Sigmoid colon (tissue), 7 donors: Measurements from ENCODE around the gene AQP12B. TPM values are rescaled to one million over a fixed set of nuclear protein-coding genes. Genes with fewer than 3 reads are reported as not detected.
"Not testable (repeated sequence)": the region's sequence is repeated elsewhere in the genome, so short reads cannot be mapped to it uniquely, and the experiment has no call there.

Source experiments
- DNase-seq: peaks from one replicate; pipeline ENCODE4 v3.0.0-alpha.2; 2019
- H3K27ac ChIP-seq, 4 donors: fragments of 200-600 bp; sonication (generic); one replicate each; pipeline ENCODE4 v1.5.1; 2016 to 2019; ENCODE audit warnings: mild to moderate bottlenecking in 1 of 4
- H3K27me3 ChIP-seq, 3 donors: fragments of 200-600 bp; sonication (generic); one replicate each; pipeline ENCODE4 v1.5.1; 2019; ENCODE audit warnings: mild to moderate bottlenecking in 1 of 3
- H3K36me3 ChIP-seq, 4 donors: fragments of 200-600 bp; sonication (generic); one replicate each; pipeline ENCODE4 v1.5.1; 2016 to 2019
- H3K4me1 ChIP-seq, 4 donors: fragments of 200-600 bp; sonication (generic); one replicate each; pipeline ENCODE4 v1.5.1; 2017 to 2019
- H3K4me3 ChIP-seq, 4 donors: fragments of 200-600 bp; sonication (generic); one replicate each; pipeline ENCODE4 v1.5.1; 2017 to 2019; ENCODE audit warnings: mild to moderate bottlenecking in 2 of 4, moderate library complexity in 1 of 4
- H3K9me3 ChIP-seq, 4 donors: fragments of 200-600 bp in 3 of 4; sonication (generic) in 3 of 4; one replicate each; pipeline versions ENCODE4 v1.5.1 to v1.6.1; 2013 to 2019
- EP300 ChIP-seq, 4 donors: sonication (generic); formaldehyde crosslinking; IDR thresholded peaks; one replicate each; pipeline ENCODE4 v1.6.1; 2017; ENCODE audit warnings: antibody characterized with exemption in 4 of 4
- POLR2A ChIP-seq, 2 donors: fragments of 450-650 bp; IDR thresholded peaks; one replicate each; pipeline ENCODE4 v1.6.1; 2016; ENCODE audit warnings: antibody characterized with exemption in 2 of 2, mild to moderate bottlenecking in 2 of 2, moderate library complexity in 2 of 2
- POLR2AphosphoS5 ChIP-seq, 4 donors: sonication (generic); formaldehyde crosslinking; IDR thresholded peaks; one replicate each; pipeline ENCODE4 v1.6.1; 2017; ENCODE audit warnings: antibody characterized with exemption in 4 of 4
- WGBS, 2 donors: extraction: QIAGEN DNeasy Blood & Tissue Kit; methylation state at CpG; one replicate each; pipeline ENCODE4 v1.1.7; 2013; 5-methylcytosine and 5-hydroxymethylcytosine counted together
- intact Hi-C: fragments of 100-400 bp; cut with DNase I; formaldehyde crosslinking; loops from one replicate; pipeline ENCODE4 v1.15.1; 2023
- polyA plus RNA-seq, 3 donors: library from polyadenylated mRNA; stranded (reverse); fragments of 200-250 nt; gene quantifications; one replicate each; pipeline ENCODE4 v1.2.3, GENCODE V29; 2013
- total RNA-seq, 4 donors: library from RNA; depleted of rRNA; stranded (reverse); fragments of >200 nt; gene quantifications; one replicate each; pipeline ENCODE4 v1.1.0, GENCODE V29; 2016
- TF ChIP-seq, protein P1 (sequence below), 4 experiments: fragments of 450-650 bp in 3 of 4; fragments of 200-600 bp in 1 of 4; IDR thresholded peaks; one replicate each; pipeline ENCODE4 v1.5.1; 2016 to 2019; ENCODE audit warnings: antibody characterized with exemption in 4 of 4, mild to moderate bottlenecking in 3 of 4, moderate library complexity in 2 of 4
- donor health status: healthy with polysubstance abuse.
- donor health status: Bipolar disorder and iron deficiency.
- donor health status: healthy.

The AQP12B gene
- total and polyA plus RNA-seq, 7 donors, result 1.2 to 5.5 TPM; not detected in 5

- Histone ChIP-seq H3K27me3 (peaks cover 0 to 30% (median 12%) of the 10 kb centered on the region in 3 donors), H3K4me3 (no peak overlapping the region), H3K9me3 (no peaks in the 10 kb centered on the region), H3K27ac (no peak overlapping the region), H3K36me3 (no peaks in the 10 kb centered on the region), H3K4me1 (no peaks in the 10 kb centered on the region)
- TF ChIP-seq EP300 (IDR thresholded peaks at IDR 0.05) (no peak), POLR2A (IDR thresholded peaks at IDR 0.05) (no peak), POLR2AphosphoS5 (IDR thresholded peaks at IDR 0.05) (no peak)
- TF ChIP-seq, protein P1, sequence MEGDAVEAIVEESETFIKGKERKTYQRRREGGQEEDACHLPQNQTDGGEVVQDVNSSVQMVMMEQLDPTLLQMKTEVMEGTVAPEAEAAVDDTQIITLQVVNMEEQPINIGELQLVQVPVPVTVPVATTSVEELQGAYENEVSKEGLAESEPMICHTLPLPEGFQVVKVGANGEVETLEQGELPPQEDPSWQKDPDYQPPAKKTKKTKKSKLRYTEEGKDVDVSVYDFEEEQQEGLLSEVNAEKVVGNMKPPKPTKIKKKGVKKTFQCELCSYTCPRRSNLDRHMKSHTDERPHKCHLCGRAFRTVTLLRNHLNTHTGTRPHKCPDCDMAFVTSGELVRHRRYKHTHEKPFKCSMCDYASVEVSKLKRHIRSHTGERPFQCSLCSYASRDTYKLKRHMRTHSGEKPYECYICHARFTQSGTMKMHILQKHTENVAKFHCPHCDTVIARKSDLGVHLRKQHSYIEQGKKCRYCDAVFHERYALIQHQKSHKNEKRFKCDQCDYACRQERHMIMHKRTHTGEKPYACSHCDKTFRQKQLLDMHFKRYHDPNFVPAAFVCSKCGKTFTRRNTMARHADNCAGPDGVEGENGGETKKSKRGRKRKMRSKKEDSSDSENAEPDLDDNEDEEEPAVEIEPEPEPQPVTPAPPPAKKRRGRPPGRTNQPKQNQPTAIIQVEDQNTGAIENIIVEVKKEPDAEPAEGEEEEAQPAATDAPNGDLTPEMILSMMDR (IDR thresholded peaks at IDR 0.05), result no peak
- 83 to 90% methylated on average over 30 of the region's 30 CpGs for WGBS, 2 donors
- intact Hi-C loops, result no loop called here
- no peak for DNase-seq
Measured at GRCh38 chr2:240701736-240702639, 19.3 kb upstream of the AQP12B start.

- Histone ChIP-seq H3K9me3 (no peaks in the 10 kb centered on the region), H3K27ac (no peak overlapping the region), H3K4me1 (no peaks in the 10 kb centered on the region), H3K36me3 (no peaks in the 10 kb centered on the region), H3K4me3 (no peak overlapping the region), H3K27me3 (peaks cover 0 to 30% (median 12%) of the 10 kb centered on the region in 3 donors)
- DNase-seq, result no peak
- TF ChIP-seq, protein P1 (IDR thresholded peaks at IDR 0.05), result no peak
- no peak for TF ChIP-seq EP300 (IDR thresholded peaks at IDR 0.05)
- TF ChIP-seq POLR2A (IDR thresholded peaks at IDR 0.05), result no peak
- TF ChIP-seq POLR2AphosphoS5 (IDR thresholded peaks at IDR 0.05), result no peak
- intact Hi-C loops, result no loop called here
- WGBS, 2 donors, result 87 to 92% methylated on average over 67 of the region's 67 CpGs
Measured at GRCh38 chr2:240701091-240701735, 18.5 kb upstream of the AQP12B start.

GRCh38 chr2:240700616-240701015 lies 17.9 kb upstream of the AQP12B start:
- intact Hi-C loops, H3K4me3 ChIP-seq, H3K4me1 ChIP-seq, H3K9me3 ChIP-seq, H3K36me3 ChIP-seq, DNase-seq, H3K27ac ChIP-seq: not testable (repeated sequence)
- 77 to 81% methylated on average over 19 to 20 of the region's 21 CpGs for WGBS, 2 donors
- peaks cover 0 to 30% (median 12%) of the 10 kb centered on the region in 3 donors for H3K27me3 ChIP-seq

DNA sequence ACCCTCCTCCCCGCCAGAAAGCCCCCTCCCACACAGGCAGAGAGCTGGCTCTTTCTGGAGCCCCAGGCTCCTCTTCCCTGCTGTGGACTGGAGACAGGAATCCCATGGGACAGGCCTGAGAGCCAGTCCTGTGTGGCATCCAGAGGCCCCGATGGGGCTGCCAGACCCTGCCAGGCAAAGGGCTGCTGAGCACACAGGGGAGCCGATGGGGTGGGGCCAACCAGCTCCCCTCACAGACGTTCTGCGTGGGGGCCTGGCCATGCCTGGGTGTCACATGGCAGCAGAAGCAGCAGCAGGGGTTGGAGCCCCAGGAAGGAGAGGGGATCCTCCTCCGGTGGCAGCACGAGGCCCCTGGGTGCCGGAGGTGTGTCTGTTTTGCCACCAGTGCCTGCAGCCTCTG lies 17.1 kb upstream of the AQP12B start:
- WGBS, 2 donors, result 32 to 58% methylated on average over 8 of the region's 8 CpGs
- H3K9me3 ChIP-seq, H3K36me3 ChIP-seq, DNase-seq, intact Hi-C loops, H3K4me3 ChIP-seq, H3K4me1 ChIP-seq, H3K27ac ChIP-seq: not testable (repeated sequence)
- peaks cover 0 to 30% (median 12%) of the 10 kb centered on the region in 3 donors for H3K27me3 ChIP-seq

DNA sequence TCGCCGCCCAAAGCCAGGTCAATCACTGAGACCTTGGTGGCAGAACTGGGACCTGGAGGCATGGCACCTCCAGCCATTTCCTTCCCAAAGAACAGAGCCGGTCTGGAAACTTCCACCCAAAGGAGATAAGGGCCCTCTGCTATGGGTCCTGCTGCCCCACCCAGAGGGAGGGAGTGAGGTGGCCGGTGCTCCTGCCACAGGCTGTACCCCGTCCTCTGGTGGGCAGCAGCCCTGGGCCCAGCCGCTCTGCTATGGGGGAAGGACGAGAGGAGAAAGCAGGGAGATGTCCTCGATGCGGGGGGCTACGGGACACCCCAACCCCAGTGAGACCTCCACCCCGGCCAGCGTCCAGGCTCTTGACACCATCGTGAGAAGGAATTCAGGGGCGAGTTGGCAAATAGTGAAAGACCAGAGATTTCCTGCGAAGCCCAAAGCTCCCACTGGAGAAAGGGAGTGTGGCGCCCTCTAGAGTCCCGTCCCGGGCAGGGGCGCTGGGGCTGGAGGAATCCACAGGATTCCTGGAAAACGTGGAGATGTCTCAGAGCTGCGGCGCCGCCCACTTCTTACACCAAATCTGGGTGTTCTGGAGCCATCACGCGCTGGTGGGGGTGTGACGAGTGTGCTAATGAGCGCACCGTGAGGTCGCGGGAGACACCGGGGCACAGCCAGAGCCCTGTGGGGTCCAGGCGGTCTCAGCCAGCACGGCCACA lies 16.3 kb upstream of the AQP12B start:
- WGBS, 2 donors, result 68 to 75% methylated on average over 8 of the region's 33 CpGs
- not testable (repeated sequence) for DNase-seq

GRCh38 chr2:240696469-240696868 lies 13.8 kb upstream of the AQP12B start:
- H3K9me3 ChIP-seq, H3K4me1 ChIP-seq, DNase-seq, H3K4me3 ChIP-seq, H3K27ac ChIP-seq, H3K36me3 ChIP-seq, intact Hi-C loops: not testable (repeated sequence)
- peaks cover 0 to 12% (median 0%) of the 10 kb centered on the region in 3 donors for H3K27me3 ChIP-seq
- 24 to 70% methylated on average over 4 to 5 of the region's 13 CpGs for WGBS, 2 donors

More for the DNA sequence above, 16.3 kb upstream of the AQP12B start:
- intact Hi-C loops, H3K9me3 ChIP-seq, H3K4me1 ChIP-seq, H3K27ac ChIP-seq, H3K36me3 ChIP-seq, H3K4me3 ChIP-seq: not testable (repeated sequence)
- peaks cover 0 to 23% (median 6%) of the 10 kb centered on the region in 3 donors for H3K27me3 ChIP-seq

DNA sequence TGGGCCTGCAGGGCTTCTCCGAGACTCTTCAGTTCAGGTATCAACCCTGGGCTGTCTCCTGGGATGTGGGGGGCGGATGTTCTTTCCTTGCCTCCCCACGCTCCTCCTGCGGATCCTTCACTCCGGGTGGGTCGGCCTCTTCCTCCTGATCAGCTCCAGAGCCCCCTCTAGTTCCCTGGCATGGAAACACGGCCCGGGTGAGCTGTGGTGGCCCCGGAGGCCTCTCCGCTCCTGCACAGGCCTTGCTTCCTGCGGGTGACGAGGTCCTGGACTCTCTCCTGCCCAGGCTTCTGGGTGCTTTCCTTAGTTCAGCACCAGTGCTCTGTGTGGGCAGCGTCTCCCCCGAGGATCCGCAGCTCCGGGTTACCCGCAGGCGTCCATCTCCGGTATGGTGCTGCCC lies 12.9 kb upstream of the AQP12B start:
- H3K27me3 ChIP-seq, H3K9me3 ChIP-seq, DNase-seq, intact Hi-C loops, H3K27ac ChIP-seq, H3K36me3 ChIP-seq, H3K4me3 ChIP-seq, H3K4me1 ChIP-seq: not testable (repeated sequence)
- WGBS, 2 donors, result no CpG with 5 or more reads among the region's 19 CpGs

DNA sequence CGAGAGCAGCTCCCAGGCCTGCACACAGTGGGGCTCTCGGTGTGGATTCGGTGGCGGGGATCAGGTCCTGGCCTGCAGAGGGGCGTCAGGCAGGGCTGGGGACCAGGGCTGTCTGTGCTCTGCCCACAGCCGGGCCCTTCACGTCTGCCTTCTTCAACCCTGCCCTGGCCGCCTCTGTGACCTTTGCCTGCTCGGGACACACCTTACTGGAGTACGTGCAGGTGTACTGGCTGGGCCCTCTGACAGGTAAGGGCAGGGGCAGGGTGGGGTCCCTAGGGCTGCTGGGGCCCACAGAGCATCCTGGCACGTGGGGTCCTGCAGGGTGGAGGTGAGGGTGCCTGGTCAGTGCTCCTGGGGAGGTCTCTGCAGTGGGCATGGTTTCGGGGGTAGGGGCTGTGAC lies 11.6 kb upstream of the AQP12B start:
- WGBS, 2 donors, result 30% methylated on average over 2 of the region's 12 CpGs; no CpG with 5 or more reads in 1 of the 2 donors
- not testable (repeated sequence) for DNase-seq

GRCh38 chr2:240692583-240693561 lies 10.2 kb upstream of the AQP12B start:
- H3K9me3 ChIP-seq, H3K4me3 ChIP-seq, DNase-seq, intact Hi-C loops, H3K4me1 ChIP-seq, H3K36me3 ChIP-seq, H3K27ac ChIP-seq, H3K27me3 ChIP-seq: not testable (repeated sequence)
- WGBS, 2 donors, result 73 to 86% methylated on average over 17 of the region's 34 CpGs

More for the DNA sequence above, 11.6 kb upstream of the AQP12B start:
- H3K4me3 ChIP-seq, H3K27ac ChIP-seq, H3K27me3 ChIP-seq, H3K4me1 ChIP-seq, H3K36me3 ChIP-seq, H3K9me3 ChIP-seq, intact Hi-C loops: not testable (repeated sequence)
